HG02623 (cell line): ENCODE measurements around the gene PLCL2.

Source experiments
- ATAC-seq: cut with Tn5 transposase; IDR thresholded peaks from one replicate; pipeline ENCODE4 v1.9.1; 2021; ENCODE audit warnings: moderate library complexity; ENCODE audit not compliant: unreplicated experiment

The PLCL2 gene

GRCh38 chr3:17138246-17139039, 253.7 kb downstream of the PLCL2 start:
- no peak for ATAC-seq
